ENCODE data around the gene PLLP.

- no peak for TF ChIP-seq FOXM1 (IDR thresholded peaks at IDR 0.05; ENCODE audit: low read depth, low read length)
- TF ChIP-seq IKZF1 (conservative IDR thresholded peaks at IDR 0.05): no peak
- no peak for TF ChIP-seq CTCF (IDR thresholded peaks at IDR 0.05 in 2 of 3, conservative IDR thresholded peaks at IDR 0.05 in 1 of 3; ENCODE audit: control insufficient read depth in 2 of 3, extremely low read depth in 1 of 3, insufficient read depth in 1 of 3, low read depth in 3 of 3, low read length in 3 of 3)
- TF ChIP-seq HCFC1 (IDR thresholded peaks at IDR 0.05; ENCODE audit: low read length): no peak
- no peak for TF ChIP-seq CREB1 (IDR thresholded peaks at IDR 0.05; ENCODE audit: low read depth)
- TF ChIP-seq FOXK2 (IDR thresholded peaks at IDR 0.05): no peak
- no peak for TF ChIP-seq POLR2AphosphoS5 (IDR thresholded peaks at IDR 0.05; ENCODE audit: low read length)
- no peak for TF ChIP-seq POLR2A (IDR thresholded peaks at IDR 0.05; ENCODE audit: low read depth, low read length)
These were observed 35.2 kb upstream of the PLLP start for GRCh38 chr16:57319646-57320045.
